DND-41 (cell line): ENCODE results near the gene ACAD11.

Experiments
- EZH2 ChIP-seq: IDR thresholded peaks from 3 replicates; pipeline ENCODE4 v1.6.1; 2012; ENCODE audit warnings: borderline replicate concordance, low read depth, mild to moderate bottlenecking, moderate library complexity, low read length, inconsistent platforms; ENCODE audit not compliant: severe bottlenecking
- TF ChIP-seq, protein P1 (sequence below): IDR thresholded peaks from 2 replicates; pipeline ENCODE4 v1.5.1; 2012; ENCODE audit warnings: borderline replicate concordance, low read length, moderate library complexity, mild to moderate bottlenecking; ENCODE audit not compliant: poor library complexity, severe bottlenecking; ENCODE audit errors: extremely low read depth

DNA sequence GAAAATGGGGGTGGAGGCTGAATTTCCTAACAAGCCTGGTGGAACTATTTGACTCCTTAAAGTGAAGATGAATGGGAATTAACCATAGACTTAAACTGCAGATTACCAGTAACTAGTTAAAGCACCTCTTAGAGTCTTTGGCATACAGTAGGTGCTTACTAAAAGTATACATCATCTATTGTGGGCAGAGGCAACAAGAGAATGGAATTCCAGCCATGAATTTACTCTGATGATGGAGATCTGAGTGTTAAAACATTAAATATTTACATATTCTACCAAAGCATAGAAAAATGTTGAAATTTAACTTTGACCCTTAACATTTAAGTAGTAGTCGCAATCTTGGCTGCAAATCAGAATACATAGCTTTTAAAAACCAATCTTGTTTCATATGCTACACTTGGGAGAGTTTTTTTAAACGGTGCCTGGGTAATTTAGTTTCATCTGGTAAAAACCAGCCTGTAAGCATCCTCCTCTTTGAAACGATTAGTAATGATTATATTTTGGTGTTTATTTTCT lies 5.7 kb upstream of the ACAD11 start:
- TF ChIP-seq, protein P1, sequence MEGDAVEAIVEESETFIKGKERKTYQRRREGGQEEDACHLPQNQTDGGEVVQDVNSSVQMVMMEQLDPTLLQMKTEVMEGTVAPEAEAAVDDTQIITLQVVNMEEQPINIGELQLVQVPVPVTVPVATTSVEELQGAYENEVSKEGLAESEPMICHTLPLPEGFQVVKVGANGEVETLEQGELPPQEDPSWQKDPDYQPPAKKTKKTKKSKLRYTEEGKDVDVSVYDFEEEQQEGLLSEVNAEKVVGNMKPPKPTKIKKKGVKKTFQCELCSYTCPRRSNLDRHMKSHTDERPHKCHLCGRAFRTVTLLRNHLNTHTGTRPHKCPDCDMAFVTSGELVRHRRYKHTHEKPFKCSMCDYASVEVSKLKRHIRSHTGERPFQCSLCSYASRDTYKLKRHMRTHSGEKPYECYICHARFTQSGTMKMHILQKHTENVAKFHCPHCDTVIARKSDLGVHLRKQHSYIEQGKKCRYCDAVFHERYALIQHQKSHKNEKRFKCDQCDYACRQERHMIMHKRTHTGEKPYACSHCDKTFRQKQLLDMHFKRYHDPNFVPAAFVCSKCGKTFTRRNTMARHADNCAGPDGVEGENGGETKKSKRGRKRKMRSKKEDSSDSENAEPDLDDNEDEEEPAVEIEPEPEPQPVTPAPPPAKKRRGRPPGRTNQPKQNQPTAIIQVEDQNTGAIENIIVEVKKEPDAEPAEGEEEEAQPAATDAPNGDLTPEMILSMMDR, result no peak
- no peak for TF ChIP-seq EZH2
